K562 (cell line): ENCODE results near the gene CDYL. TPM values are rescaled to one million over a fixed set of nuclear protein-coding genes. Genes with fewer than 3 reads are reported as not detected.

Experiments used
- ATAC-seq: fragments of 200-7000 bp; cut with Tn5 transposase; 3 replicates; pipeline ENCODE4 v1.9.1; 2020; ENCODE audit warnings: moderate library complexity
- BruUV-seq: library from RNA; stranded (reverse); fragments of 400-500 nt; replicated peaks from 2 replicates; lab custom pipeline; 2021; lab: Mats Ljungman, UMichigan
- CTCF ChIA-PET: fragments of 300-600 bp; formaldehyde crosslinking; extraction: SDS; loops from one replicate; lab custom pipeline; 2021; ENCODE audit warnings: low intra/inter-chr PET ratio; lab: Yijun Ruan, JAX
- POLR2A ChIA-PET: fragments of 300-600, 350-650 bp; sonication (Branson Sonifier 250); formaldehyde crosslinking; extraction: SDS; loops from one replicate; lab custom pipeline; 2021; ENCODE audit warnings: antibody characterized with exemption, inconsistent platforms; lab: Yijun Ruan, JAX
- DNase-seq, 4 experiments: peaks; one replicate each; pipeline versions ENCODE4 v3.0.0 to v3.0.0-alpha.2; 2011 to 2018; ENCODE audit warnings: low spot score in 3 of 4, mixed read lengths in 3 of 4; ENCODE audit errors: extremely low read depth in 1 of 4
- FAIRE-seq: peaks from 2 replicates; lab custom pipeline; 2011; peaks lifted over from hg19 to GRCh38; lab: Jason Lieb, UNC
- H2AFZ ChIP-seq: 2 replicates; pipeline ENCODE4 v1.6.0; 2011; ENCODE audit warnings: low read depth, low read length, control low read depth, inconsistent platforms
- H3K27ac ChIP-seq: fragments of 200-600 bp; 3 replicates; pipeline ENCODE4 v1.8.0; 2011; ENCODE audit warnings: low read depth, mild to moderate bottlenecking, control low read depth, inconsistent platforms, low read length, moderate library complexity, mixed read lengths; ENCODE audit errors: extremely low read depth
- H3K27me3 ChIP-seq, 2 experiments: fragments of 300-600 bp in 1 of 2; 2 replicates in 1 of 2; 3 replicates in 1 of 2; pipeline versions ENCODE4 v1.6.0 to v1.8.0; 2011; ENCODE audit warnings: inconsistent platforms in 2 of 2, low read length in 2 of 2, mild to moderate bottlenecking in 1 of 2, mixed read lengths in 1 of 2, moderate library complexity in 1 of 2; ENCODE audit not compliant: control insufficient read depth in 2 of 2, insufficient read depth in 2 of 2
- H3K36me3 ChIP-seq: fragments of 300-600 bp; 3 replicates; pipeline ENCODE4 v1.8.0; 2011; ENCODE audit warnings: mild to moderate bottlenecking, low read length, inconsistent platforms; ENCODE audit not compliant: control insufficient read depth, insufficient read depth
- H3K4me1 ChIP-seq, 2 experiments: fragments of 200-600 bp in 1 of 2; replicated peaks in 1 of 2; 2 replicates in 1 of 2; 3 replicates in 1 of 2; pipeline versions ENCODE4 v1.5.1 to v1.8.0; 2011; ENCODE audit warnings: inconsistent platforms in 2 of 2, low read length in 2 of 2, mild to moderate bottlenecking in 1 of 2, mixed read lengths in 1 of 2, moderate library complexity in 1 of 2; ENCODE audit not compliant: control insufficient read depth in 2 of 2, insufficient read depth in 2 of 2
- H3K4me2 ChIP-seq: 2 replicates; pipeline ENCODE4 v1.6.1; 2011; ENCODE audit warnings: low read length, control low read depth, inconsistent platforms, mixed read lengths; ENCODE audit not compliant: insufficient read depth
- H3K4me3 ChIP-seq: fragments of 200-600 bp; sonication (generic), shearing (Covaris generic); 2 replicates; pipeline ENCODE4 v1.5.1; 2016; ENCODE audit warnings: control low read depth, inconsistent platforms
- H3K79me2 ChIP-seq: fragments of 200-600 bp; 3 replicates; pipeline ENCODE4 v1.8.0; 2011; ENCODE audit warnings: low read length, inconsistent platforms; ENCODE audit not compliant: control insufficient read depth, insufficient read depth
- H3K9ac ChIP-seq, 2 experiments: 2 replicates each; pipeline versions ENCODE4 v1.6.0 to v1.6.1; 2011; ENCODE audit warnings: low read depth in 2 of 2, low read length in 2 of 2, control low read depth in 1 of 2, inconsistent platforms in 1 of 2, mild to moderate bottlenecking in 1 of 2, mixed read lengths in 1 of 2; ENCODE audit not compliant: insufficient read depth in 1 of 2
- H3K9me1 ChIP-seq: one replicate; pipeline ENCODE4 v1.6.0; 2011; ENCODE audit warnings: inconsistent platforms, mild to moderate bottlenecking, low read length, moderate library complexity; ENCODE audit not compliant: control insufficient read depth, insufficient read depth
- H3K9me3 ChIP-seq: replicated peaks from 2 replicates; pipeline ENCODE4 v1.5.1; 2011; ENCODE audit warnings: low read depth, low read length, inconsistent platforms; ENCODE audit not compliant: control insufficient read depth, insufficient read depth
- H4K20me1 ChIP-seq: replicated peaks from 2 replicates; pipeline ENCODE4 v1.6.1; 2011; ENCODE audit warnings: low read length, inconsistent platforms, mixed read lengths; ENCODE audit not compliant: control insufficient read depth, insufficient read depth
- ATF1 ChIP-seq, 2 experiments: fragments of 450-650 bp in 1 of 2; IDR thresholded peaks; 2 replicates each; pipeline ENCODE4 v1.6.1; 2016; ENCODE audit warnings: missing compliant biosample characterization in 1 of 2, missing genetic modification characterization in 1 of 2
- CREBBP ChIP-seq: IDR thresholded peaks from one replicate; pipeline ENCODE4 v1.6.1; 2012; ENCODE audit warnings: low read depth, mild to moderate bottlenecking, control low read depth, inconsistent platforms, low read length
- ELF1 ChIP-seq: fragments of 200-800 bp; sonication (Bioruptor generic); IDR thresholded peaks from 2 replicates; pipeline ENCODE4 v1.6.1; 2016; ENCODE audit warnings: missing genetic modification characterization, missing compliant biosample characterization
- HCFC1 ChIP-seq: IDR thresholded peaks from 2 replicates; pipeline ENCODE4 v1.6.1; 2012; ENCODE audit warnings: low read depth, low read length, improper control_type of control experiment
- KDM1A ChIP-seq, 2 experiments: fragments of 450-650 bp; IDR thresholded peaks; 2 replicates each; pipeline ENCODE4 v1.6.1; 2016; ENCODE audit warnings: mild to moderate bottlenecking in 2 of 2
- MCM2 ChIP-seq: fragments of 450-650 bp; IDR thresholded peaks from 2 replicates; pipeline ENCODE4 v1.6.1; 2017; ENCODE audit warnings: low read depth, mild to moderate bottlenecking
- MEIS2 ChIP-seq: fragments of 450-650 bp; IDR thresholded peaks from 2 replicates; pipeline ENCODE4 v1.6.1; 2014; ENCODE audit warnings: mild to moderate bottlenecking; ENCODE audit not compliant: partially characterized antibody
- POLR3A ChIP-seq: IDR thresholded peaks from 2 replicates; pipeline ENCODE4 v1.6.1; 2011; ENCODE audit warnings: borderline replicate concordance, mild to moderate bottlenecking, moderate library complexity; ENCODE audit not compliant: insufficient read length, insufficient read depth; ENCODE audit errors: extremely low read depth
- RFX7 ChIP-seq: fragments of 250-450 bp; sonication (Bioruptor Pico); IDR thresholded peaks from 2 replicates; pipeline ENCODE4 v1.5.1; 2021; ENCODE audit warnings: mild to moderate bottlenecking
- RNF2 ChIP-seq: sonication (generic); IDR thresholded peaks from 2 replicates; pipeline ENCODE4 v1.6.1; 2016
- SETDB1 ChIP-seq: IDR thresholded peaks from one replicate; pipeline ENCODE4 v1.6.1; 2012; ENCODE audit warnings: low read length, control low read depth, inconsistent platforms
- SRF ChIP-seq, 2 experiments: fragments of 250-450, 450-650 bp in 1 of 2; sonication (Bioruptor Pico) in 1 of 2; sonication (generic) in 1 of 2; formaldehyde crosslinking; IDR thresholded peaks; 2 replicates each; pipeline versions ENCODE4 v1.5.0 to v1.5.1; 2020 to 2022; ENCODE audit warnings: mild to moderate bottlenecking in 1 of 2, missing genetic modification reagents in 1 of 2
- TCFL5 ChIP-seq: fragments of 250-450 bp; sonication (Bioruptor Pico); conservative IDR thresholded peaks from 2 replicates; pipeline ENCODE4 v1.6.1; 2021; ENCODE audit warnings: mild to moderate bottlenecking, moderate library complexity, matching md5 sums
- TRIM25 ChIP-seq: fragments of 450-650 bp; IDR thresholded peaks from 2 replicates; pipeline ENCODE4 v1.7.0; 2016; ENCODE audit warnings: borderline replicate concordance
- TRIM28 ChIP-seq: fragments of 450-650 bp; IDR thresholded peaks from 2 replicates; pipeline ENCODE4 v1.6.1; 2017
- ZC3H8 ChIP-seq: fragments of 450-650 bp; IDR thresholded peaks from 2 replicates; pipeline ENCODE4 v1.6.1; 2017
- ZNF133 ChIP-seq: fragments of 250-450 bp; sonication (Bioruptor Pico); IDR thresholded peaks from 2 replicates; pipeline ENCODE4 v1.4.0; 2020; ENCODE audit warnings: mild to moderate bottlenecking
- ZNF398 ChIP-seq: fragments of 250-450 bp; sonication (Bioruptor Pico); IDR thresholded peaks from 2 replicates; pipeline ENCODE4 v1.8.0; 2021; ENCODE audit warnings: moderate library complexity, mild to moderate bottlenecking, inconsistent platforms
- WGBS: fragments of 100-300 bp; shearing (Covaris generic); methylation state at CpG from one replicate; pipeline ENCODE4 v1.1.6; 2016; ENCODE audit warnings: low coverage, mixed read lengths; ENCODE audit not compliant: insufficient coverage; ENCODE audit errors: missing lambda C conversion rate; 5-methylcytosine and 5-hydroxymethylcytosine counted together
- in situ Hi-C: fragments of 300-500 bp; cut with MboI; formaldehyde crosslinking; loops from 4 replicates; pipeline ENCODE4 v1.15.0; 2018; ENCODE audit warnings: inconsistent platforms, mixed read lengths
- intact Hi-C: fragments of 100-400 bp; cut with micrococcal nuclease; formaldehyde crosslinking; loops from 2 replicates; pipeline ENCODE4 v1.14.2; 2022
- polyA plus RNA-seq, 8 experiments: library from polyadenylated mRNA; depleted of rRNA in 4 of 8; stranded (reverse) in 5 of 8; unstranded in 3 of 8; fragments of >200 nt; fragmentation: Nextera tagmentation in 2 of 8; fragmentation: Illumina TruSeq in 1 of 8; extraction: Ambion mirVana in 2 of 8; extraction: Trizol in 1 of 8; gene quantifications; 2 replicates each; pipeline versions ENCODE4 v1.2.1 to v1.2.3, GENCODE V29; 2011 to 2014; ENCODE audit warnings: inconsistent platforms in 1 of 8, missing spikeins in 1 of 8
- total RNA-seq, 7 experiments: library from RNA; depleted of rRNA in 6 of 7; stranded (reverse); fragments of >200 nt in 6 of 7; fragmentation: Illumina TruSeq in 2 of 7; extraction: Trizol in 2 of 7; gene quantifications; 2 replicates each; pipeline versions ENCODE4 v1.2.1 to v1.2.3, GENCODE V29; 2011 to 2021; ENCODE audit warnings: low replicate concordance in 1 of 7
- TF ChIP-seq, protein P1 (sequence below): sonication (generic); formaldehyde crosslinking; IDR thresholded peaks from 2 replicates; pipeline ENCODE4 v1.8.1; 2022; ENCODE audit warnings: missing genetic modification reagents

Gene CDYL
- total and polyA plus RNA-seq, 9 of the 15 experiments (the other 6 are each of a cell fraction or from before 2014, with no cell fraction given) = 8.1 to 45.8 (median 40.8) TPM

DNA sequence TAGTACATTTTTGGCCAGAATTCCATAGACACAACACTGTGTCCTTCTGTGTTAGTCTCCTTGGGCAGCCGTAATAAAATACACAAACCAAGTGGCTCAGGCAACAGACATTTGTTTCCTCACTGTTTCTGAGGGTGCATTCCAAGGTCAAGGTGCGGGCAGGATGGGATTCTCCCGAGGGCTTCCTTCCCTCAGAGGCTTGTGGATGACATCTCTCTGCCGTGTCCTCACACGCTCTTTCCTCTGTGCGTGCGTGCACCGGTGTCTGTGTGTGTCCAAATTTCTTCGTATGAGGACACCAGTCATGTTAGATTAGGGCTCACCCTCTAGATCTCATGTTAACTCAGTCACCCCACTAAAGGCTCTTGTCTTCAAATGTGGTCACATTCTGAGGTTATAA, 30.6 kb downstream of the CDYL start:
- ChIA-PET POLR2A (interaction anchor here (1.1 kb wide), 1 partner anchor 8 kb away, joined by 3 read pairs; no protein-coding TSS in a partner anchor), CTCF (no interaction called here)
- peaks cover 6% of the 10 kb centered on the region for H3K9me3 ChIP-seq
- H3K4me2 ChIP-seq = no peak overlapping the region
- peaks cover 95% of the 10 kb centered on the region for H3K79me2 ChIP-seq
- H3K9me1 ChIP-seq = peaks cover 6% of the 10 kb centered on the region
- intact Hi-C loops (no loop called here), in situ Hi-C loops (no loop called here)
- WGBS = 86% methylated on average over 9 of the region's 9 CpGs
- no peak overlapping the region for H3K4me3 ChIP-seq
- H3K9ac ChIP-seq = no peak overlapping the region
- H3K4me1 ChIP-seq = peaks cover 12 to 24% of the 10 kb centered on the region in 2 experiments; a peak in 4 of 5 replicates
- no peak overlapping the region for H3K27ac ChIP-seq
- TF ChIP-seq KDM1A (IDR thresholded peaks at IDR 0.05) = no peak
- no peak for TF ChIP-seq HCFC1
- TF ChIP-seq, protein P1, sequence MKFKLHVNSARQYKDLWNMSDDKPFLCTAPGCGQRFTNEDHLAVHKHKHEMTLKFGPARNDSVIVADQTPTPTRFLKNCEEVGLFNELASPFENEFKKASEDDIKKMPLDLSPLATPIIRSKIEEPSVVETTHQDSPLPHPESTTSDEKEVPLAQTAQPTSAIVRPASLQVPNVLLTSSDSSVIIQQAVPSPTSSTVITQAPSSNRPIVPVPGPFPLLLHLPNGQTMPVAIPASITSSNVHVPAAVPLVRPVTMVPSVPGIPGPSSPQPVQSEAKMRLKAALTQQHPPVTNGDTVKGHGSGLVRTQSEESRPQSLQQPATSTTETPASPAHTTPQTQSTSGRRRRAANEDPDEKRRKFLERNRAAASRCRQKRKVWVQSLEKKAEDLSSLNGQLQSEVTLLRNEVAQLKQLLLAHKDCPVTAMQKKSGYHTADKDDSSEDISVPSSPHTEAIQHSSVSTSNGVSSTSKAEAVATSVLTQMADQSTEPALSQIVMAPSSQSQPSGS = no peak
- no peak for TF ChIP-seq RNF2
- no peak for TF ChIP-seq ZNF398 (CRISPR knock-in tag)
- no peak for TF ChIP-seq TCFL5 (CRISPR knock-in tag)
- no peak for TF ChIP-seq TRIM28
- no peak for TF ChIP-seq MCM2
- TF ChIP-seq ZC3H8 = no peak
- no peak for TF ChIP-seq RFX7
- TF ChIP-seq SETDB1 = no peak
- no peak for TF ChIP-seq POLR3A
- no peak for TF ChIP-seq MEIS2
- no peak for TF ChIP-seq ZNF133 (CRISPR knock-in tag)
- no peak for TF ChIP-seq ELF1 (tag)
- TF ChIP-seq ATF1 (CRISPR knock-in tag; IDR thresholded peaks at IDR 0.05) = no peak
- no peak for TF ChIP-seq ATF1 (tag; IDR thresholded peaks at IDR 0.05)
- no peak for TF ChIP-seq SRF (CRISPR knock-in tag; IDR thresholded peaks at IDR 0.05)
- TF ChIP-seq CREBBP = no peak
- TF ChIP-seq TRIM25 = no peak
- FAIRE-seq = no peak
- no peak overlapping the region for H2AFZ ChIP-seq
- 0 out of 3 replicates have a peak, but pooled peaks cover 2% of the 10 kb centered on the region for H3K36me3 ChIP-seq
- peaks cover 32% of the 10 kb centered on the region for H4K20me1 ChIP-seq
- H3K27me3 ChIP-seq = no peaks in the 10 kb centered on the region
- DNase-seq = no peak
- BruUV-seq = no TSS peak
- ATAC-seq = no peak
